Cerebellar cortex (tissue), 1 donor: ENCODE results near the gene SLC19A2.
A peak's percentile ranks its signal among the peaks of the same experiment; 100 is the strongest.

Experiments used
- DNase-seq: peaks from one replicate; pipeline ENCODE4 v3.0.0-alpha.2; 2015; ENCODE audit warnings: low spot score

SLC19A2 gene

GRCh38 chr1:169475806-169476387 is 9.8 kb downstream of the SLC19A2 start:
- DNase-seq, result no peak

- DNase-seq, result no peak
Measured at GRCh38 chr1:169474302-169474995, 11.3 kb downstream of the SLC19A2 start.

GRCh38 chr1:169473347-169473746 is 12.4 kb downstream of the SLC19A2 start:
- DNase-seq, result no peak

GRCh38 chr1:169472738-169473137 is 13.0 kb downstream of the SLC19A2 start:
- DNase-seq, result no peak

GRCh38 chr1:169468982-169469381 is 16.8 kb downstream of the SLC19A2 start:
- no peak for DNase-seq

- peak; percentile 34 for DNase-seq
Measured at GRCh38 chr1:169466259-169467230, 19.2 kb downstream of the SLC19A2 start.

GRCh38 chr1:169465281-169465680 is 20.5 kb downstream of the SLC19A2 start:
- no peak for DNase-seq

- DNase-seq, result no peak
Measured at GRCh38 chr1:169462385-169462784, 23.4 kb downstream of the SLC19A2 start.

GRCh38 chr1:169461390-169462000 is 24.2 kb downstream of the SLC19A2 start:
- DNase-seq, result no peak

- DNase-seq, result no peak
Measured at GRCh38 chr1:169460191-169460833, 25.4 kb downstream of the SLC19A2 start.

- no peak for DNase-seq
Measured at GRCh38 chr1:169457443-169457842, 28.3 kb downstream of the SLC19A2 start.

GRCh38 chr1:169456029-169456428 is 29.7 kb downstream of the SLC19A2 start:
- no peak for DNase-seq

- no peak for DNase-seq
Measured at GRCh38 chr1:169452921-169453320, 32.8 kb downstream of the SLC19A2 start.

- no peak for DNase-seq
Measured at GRCh38 chr1:169451218-169451824, 34.4 kb downstream of the SLC19A2 start.

- no peak for DNase-seq
Measured at GRCh38 chr1:169443923-169444322, 41.8 kb downstream of the SLC19A2 start.

- DNase-seq, result peak; percentile 89
Measured at GRCh38 chr1:169427081-169427641, 58.6 kb downstream of the SLC19A2 start, which contains the start of gene CCDC181. Gene CCDC181 (minus strand): TSS chr1:169427474. CDS start chr1:169424927, 2,547 bp downstream.

GRCh38 chr1:169426174-169426705 is 59.5 kb downstream of the SLC19A2 start:
- DNase-seq, result peak; percentile 39

GRCh38 chr1:169421309-169421708 is 64.4 kb downstream of the SLC19A2 start:
- DNase-seq, result no peak

- no peak for DNase-seq
Measured at GRCh38 chr1:169414952-169415351, 70.8 kb downstream of the SLC19A2 start.
